NCI-H2107 (cell line): ENCODE results near the gene PIR.

ENCODE experiments used
- DNase-seq: peaks from one replicate; lab custom pipeline; 2025; lab: John Stamatoyannopoulos, UW

Gene PIR

GRCh38 chrX:15493118-15493962 is at the start of gene PIR:
Gene PIR (minus strand): TSS chrX:15493333. CDS start chrX:15491257, 2,076 bp downstream.
- DNase-seq = peak; percentile 76

DNA sequence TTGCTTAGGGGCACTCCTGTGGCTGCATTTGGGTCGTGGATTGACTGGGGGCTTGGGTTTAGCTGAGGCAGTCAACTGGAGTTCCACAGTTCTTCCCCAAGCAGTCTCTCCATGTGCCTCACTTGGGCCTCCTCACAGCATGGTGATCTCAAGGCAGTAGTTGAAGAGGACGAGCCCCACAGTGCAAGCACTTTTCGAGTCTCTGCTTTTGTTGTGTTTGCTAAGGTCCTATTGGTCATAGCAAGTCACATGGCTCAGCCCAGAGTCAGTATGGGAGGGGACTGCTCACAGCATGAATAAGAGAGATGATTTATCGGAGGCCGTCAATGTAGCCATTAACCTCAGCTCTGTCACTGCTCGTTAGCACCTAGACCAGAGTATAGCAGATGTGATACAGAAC is 37.2 kb upstream of the PIR start:
- DNase-seq = no peak

DNA sequence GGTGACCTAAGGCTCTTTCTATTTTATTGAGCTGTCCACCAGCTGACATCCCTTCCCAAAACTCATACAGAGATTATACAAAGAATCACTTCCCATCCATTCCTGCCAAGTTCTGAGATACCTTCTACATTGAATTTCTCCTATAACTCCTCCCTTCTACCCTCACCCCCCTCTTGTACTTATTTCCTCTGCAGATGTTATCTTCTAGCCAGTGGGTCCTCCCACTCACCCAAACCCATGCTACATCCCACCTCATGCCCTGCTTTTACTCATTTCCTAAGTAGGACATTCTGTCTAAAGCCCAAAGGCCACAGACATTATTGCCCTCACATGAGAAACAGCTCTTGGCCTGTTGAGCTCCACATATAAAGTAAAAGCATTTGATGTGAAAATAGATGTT is 36.0 kb upstream of the PIR start:
- DNase-seq = no peak

GRCh38 chrX:15525664-15526416 is 32.7 kb upstream of the PIR start:
- peak; percentile 8 for DNase-seq

DNA sequence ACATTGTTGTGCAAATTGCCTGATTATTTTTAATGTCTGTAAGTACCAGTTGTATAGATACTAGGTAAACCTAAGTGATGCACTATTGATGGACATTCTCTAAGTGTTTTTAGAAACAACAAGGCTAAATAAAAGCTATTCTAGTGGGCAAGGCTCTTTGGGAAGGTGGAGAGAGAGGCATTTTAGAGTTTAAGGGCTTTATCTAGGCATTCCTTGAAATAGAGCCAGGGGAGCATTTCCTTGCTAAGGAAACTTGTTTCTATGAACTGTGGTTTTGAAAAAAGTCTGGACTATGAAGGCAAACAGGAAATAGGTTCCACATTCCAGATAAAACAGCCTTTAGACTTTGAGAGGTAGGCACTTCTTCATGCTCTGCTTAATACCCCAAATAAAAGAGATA is 31.3 kb upstream of the PIR start:
- no peak for DNase-seq

GRCh38 chrX:15523088-15523487 is 30.0 kb upstream of the PIR start:
- no peak for DNase-seq

GRCh38 chrX:15522464-15522863 is 29.3 kb upstream of the PIR start:
- no peak for DNase-seq

GRCh38 chrX:15515931-15516330 is 22.8 kb upstream of the PIR start:
- DNase-seq = no peak

DNA sequence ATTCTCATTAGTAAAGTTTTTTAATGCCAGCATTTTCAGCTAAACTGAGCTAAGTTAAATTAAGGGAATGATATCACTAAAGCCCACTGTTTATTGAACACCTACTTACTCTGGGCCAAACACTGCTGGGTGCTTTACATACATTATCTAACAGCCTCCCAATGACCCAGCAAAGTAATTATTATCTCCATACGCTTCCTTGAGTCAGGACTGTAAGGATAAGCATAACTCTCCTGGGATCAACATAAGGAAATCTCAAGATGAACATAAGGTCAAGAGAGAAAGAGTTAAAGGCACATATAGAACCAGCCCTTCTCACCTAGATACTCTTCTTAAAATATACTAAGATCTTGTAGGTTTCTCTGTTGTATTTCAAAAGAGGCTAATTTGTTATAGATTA is 21.1 kb upstream of the PIR start:
- DNase-seq = no peak

DNA sequence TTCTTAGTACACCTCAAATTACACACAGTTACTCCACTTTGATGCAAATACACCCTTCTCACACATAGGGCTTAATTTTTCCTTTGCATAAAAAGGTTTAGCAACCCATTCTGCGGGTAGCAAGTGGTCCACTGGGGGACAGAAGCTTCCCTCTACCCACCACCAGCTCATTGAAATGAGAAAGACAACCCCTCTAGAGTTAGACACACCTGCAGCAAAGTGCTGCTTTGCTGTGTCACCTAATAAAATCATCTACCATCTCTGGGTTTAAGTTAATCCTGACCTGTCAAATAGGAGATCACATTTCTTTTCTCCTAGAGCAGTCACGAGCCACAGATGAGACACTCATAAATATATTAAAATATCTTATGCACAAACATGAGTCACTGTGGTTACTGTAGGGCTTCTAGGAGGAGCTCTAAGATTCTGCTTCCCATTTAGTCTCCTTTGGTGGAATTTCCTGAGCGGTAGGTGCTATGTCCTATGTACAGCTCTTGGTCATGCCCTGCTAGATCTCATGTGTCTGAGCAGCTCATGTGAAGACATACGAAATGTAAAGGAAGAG is 19.4 kb upstream of the PIR start:
- DNase-seq = no peak

DNA sequence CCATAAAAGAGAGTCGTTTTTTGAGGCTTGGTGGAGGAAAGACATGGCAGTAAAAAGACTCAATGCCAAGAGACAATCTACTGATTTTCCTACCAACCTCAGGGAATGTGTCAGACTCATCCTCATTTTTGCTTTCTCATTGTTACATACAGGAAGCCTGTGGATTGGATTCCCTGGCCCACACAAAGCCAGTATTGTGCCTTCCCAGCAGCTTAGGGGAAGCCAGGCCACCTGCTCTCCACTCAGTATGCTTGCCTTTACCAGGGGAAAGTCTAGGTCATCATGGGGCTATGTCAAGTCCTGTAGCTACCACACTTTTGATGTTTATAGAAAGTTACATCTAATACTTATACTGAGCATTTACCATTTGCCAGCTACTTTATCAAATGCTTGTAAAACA is 18.4 kb upstream of the PIR start:
- no peak for DNase-seq

DNA sequence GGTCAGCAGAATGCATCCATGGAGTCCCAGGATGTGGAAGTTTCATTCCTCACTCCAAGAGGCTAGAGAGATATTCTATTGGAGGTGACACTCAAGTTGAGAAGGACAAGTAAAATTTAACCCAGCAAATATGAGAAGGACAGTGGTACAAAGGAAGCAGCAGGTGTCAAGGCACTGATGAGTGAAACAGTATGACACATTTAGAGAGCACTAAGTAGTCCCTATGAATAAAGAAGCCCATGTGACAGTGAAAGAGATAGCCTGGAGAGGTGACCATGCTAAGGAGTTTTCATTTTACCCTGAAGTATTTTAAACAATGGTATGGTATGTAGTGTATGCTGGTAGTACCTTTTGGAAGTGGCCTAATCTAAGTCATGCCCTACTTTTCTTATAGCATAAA is 16.7 kb upstream of the PIR start:
- DNase-seq = no peak

DNA sequence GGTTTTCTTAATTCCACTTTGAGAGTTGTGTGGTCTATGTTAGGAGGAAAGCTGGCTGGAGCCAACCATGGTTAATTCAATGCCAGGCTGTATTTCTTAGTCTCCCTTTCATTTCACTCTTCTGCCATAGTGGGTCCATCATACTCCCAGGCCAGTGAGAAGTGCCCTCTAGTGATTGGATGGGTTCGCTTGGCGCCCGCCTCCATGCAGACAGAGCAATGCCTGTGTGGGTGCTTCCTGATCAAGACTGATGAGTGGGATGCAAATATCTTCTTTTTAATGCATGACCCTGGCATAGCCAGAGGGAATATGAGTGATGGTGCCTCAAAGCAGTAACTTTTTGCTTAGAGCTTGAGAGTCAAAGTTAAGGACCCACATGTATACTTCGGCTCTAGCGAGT is 13.9 kb upstream of the PIR start:
- DNase-seq = no peak

GRCh38 chrX:15505101-15505500 is 12.0 kb upstream of the PIR start:
- no peak for DNase-seq

DNA sequence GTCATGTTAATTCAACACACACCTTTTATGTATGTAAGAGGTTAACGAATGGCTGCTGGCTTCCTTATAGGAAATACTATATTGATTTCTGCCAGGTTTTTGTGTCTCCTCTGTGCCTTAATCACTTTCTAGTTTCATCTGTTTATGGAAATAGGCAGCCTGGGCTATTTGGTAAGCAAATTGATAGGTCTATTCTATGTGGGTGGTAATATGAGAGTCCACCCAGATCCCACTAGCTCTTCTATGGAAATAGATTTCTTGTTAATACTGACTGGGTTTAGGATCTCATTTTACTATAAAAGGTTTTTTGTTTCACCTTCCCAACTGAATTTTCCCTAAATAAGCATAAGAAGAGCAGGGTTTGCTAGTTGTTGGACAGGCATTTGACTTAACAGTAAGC is 11.5 kb upstream of the PIR start:
- no peak for DNase-seq

DNA sequence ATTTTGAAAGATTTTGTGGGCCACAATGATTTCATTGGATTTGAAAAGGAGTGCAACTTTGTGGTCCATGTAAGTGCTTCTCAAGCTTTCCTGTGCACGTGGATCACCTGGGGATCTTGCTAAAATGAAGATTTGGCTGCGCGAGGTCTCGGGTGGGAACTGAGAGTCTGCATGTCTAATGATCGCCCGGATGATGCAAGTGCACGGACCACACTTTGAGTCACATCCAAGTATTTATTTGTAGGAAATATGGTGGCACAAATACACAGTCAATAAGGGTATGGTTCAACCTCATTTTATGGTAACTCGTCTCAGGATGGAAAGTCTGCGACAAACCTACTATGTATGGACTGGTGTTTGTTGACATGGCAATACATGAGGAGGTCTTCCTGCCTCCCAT is 8.4 kb upstream of the PIR start:
- DNase-seq = no peak

- DNase-seq = no peak
These were observed 7.4 kb upstream of the PIR start, which contains the start of gene BMX for GRCh38 chrX:15500497-15500966. Gene BMX (plus strand): TSS chrX:15500807. CDS start chrX:15508354, 7,547 bp downstream.

DNA sequence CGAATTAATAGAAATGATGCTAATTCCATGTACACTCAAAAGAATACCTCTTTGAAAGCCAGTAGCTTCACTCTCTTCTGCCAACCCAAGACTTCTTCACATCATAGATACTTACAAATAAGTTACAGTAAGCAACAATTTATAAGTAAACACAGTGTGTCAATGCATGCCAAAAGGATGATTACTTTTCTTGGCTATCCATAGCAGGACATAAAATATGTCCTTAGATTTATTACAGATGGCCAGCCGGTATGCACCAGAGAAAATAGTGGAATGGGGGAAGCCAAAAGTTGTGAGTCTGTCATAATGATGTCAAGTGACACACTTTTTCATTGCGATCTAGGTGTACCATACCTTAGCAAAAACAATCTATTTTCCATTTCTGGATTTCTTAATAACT is 6.8 kb upstream of the PIR start:
- no peak for DNase-seq

GRCh38 chrX:15498741-15499140 is 5.6 kb upstream of the PIR start:
- no peak for DNase-seq

GRCh38 chrX:15497865-15498264 is 4.7 kb upstream of the PIR start:
- DNase-seq = peak; percentile 12

DNA sequence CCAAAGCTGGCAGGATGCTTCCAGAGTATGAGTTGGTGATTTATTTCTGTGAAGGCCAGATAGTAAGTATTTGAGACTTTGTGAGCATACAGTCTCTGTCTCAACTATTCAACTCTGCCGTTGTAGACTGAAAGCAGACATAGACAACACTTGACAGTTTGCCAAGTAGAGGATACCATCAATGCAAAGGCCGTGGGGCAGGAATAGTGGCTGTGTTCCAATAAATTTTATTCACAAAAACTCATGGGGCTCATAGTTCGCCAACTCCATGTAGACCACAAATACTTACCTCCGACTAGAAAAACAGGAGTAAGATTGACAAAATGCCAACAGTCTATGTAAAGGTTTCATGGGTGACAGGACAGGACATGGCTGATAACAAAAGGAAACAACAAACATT is 3.7 kb upstream of the PIR start:
- DNase-seq = no peak

DNA sequence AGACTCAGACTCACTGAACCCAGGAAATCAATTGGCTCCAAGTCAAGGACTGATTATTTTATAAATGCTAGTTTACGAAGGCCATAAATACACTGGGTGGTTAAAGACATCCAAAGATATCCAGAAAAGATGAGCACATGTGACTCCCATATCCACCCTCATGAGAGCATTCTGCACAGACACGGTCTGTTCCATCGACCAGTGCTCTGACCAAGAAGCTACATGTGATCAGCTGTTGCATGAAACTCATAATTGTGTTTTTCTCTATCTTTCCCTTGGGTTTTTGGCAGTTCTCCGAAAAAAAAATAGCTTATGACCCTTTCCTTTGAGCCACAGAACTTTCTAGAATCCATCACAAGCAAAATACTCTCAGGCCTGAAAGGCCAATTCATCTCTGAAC is 2.7 kb upstream of the PIR start:
- DNase-seq = no peak

GRCh38 chrX:15492469-15492868 is 664 bp downstream of the PIR start:
- DNase-seq = no peak
